ENCODE results near the gene HAUS8. TPM values are rescaled to one million over a fixed set of nuclear protein-coding genes. Genes with fewer than 3 reads are reported as not detected.

The HAUS8 gene
- total and polyA plus RNA-seq, 2 of the 13 experiments (the other 11 are each of a cell fraction or from before 2014, with no cell fraction given), result 7.8 to 17.5 TPM

- no peak for TF ChIP-seq ZHX2 (IDR thresholded peaks at IDR 0.05; ENCODE audit: low read depth)
- no peak for TF ChIP-seq ZHX2 (CRISPR knock-in tag; IDR thresholded peaks at IDR 0.05; ENCODE audit: borderline replicate concordance)
- no peak for TF ChIP-seq ZNF616 (CRISPR knock-in tag; IDR thresholded peaks at IDR 0.05; ENCODE audit: low read depth)
- TF ChIP-seq ZNF577 (CRISPR knock-in tag; IDR thresholded peaks at IDR 0.05; ENCODE audit: borderline replicate concordance, low read depth), result no peak
- TF ChIP-seq AHDC1 (CRISPR knock-in tag; IDR thresholded peaks at IDR 0.05; ENCODE audit: borderline replicate concordance), result no peak
Observed at GRCh38 chr19:17086834-17087233, 11.6 kb upstream of the HAUS8 start (continued).

Data from HepG2 (cell line).